Liver (tissue), 3 donors: ENCODE results near the gene MKRN2.
"Not testable (repeated sequence)": the region's sequence is repeated elsewhere in the genome, so short reads cannot be mapped to it uniquely, and the experiment has no call there.

Experiments used
- CTCF ChIP-seq: fragments of 150-350 bp; IDR thresholded peaks from 2 replicates; pipeline ENCODE4 v1.5.1; 2017; ENCODE audit warnings: improper control_type of control experiment, low read depth, low read length; ENCODE audit not compliant: missing input control
- EGR1 ChIP-seq, 2 donors: IDR thresholded peaks; 2 replicates each; pipeline ENCODE4 v1.6.1; 2016 to 2018; ENCODE audit warnings: antibody characterized with exemption in 2 of 2, low read depth in 2 of 2
- GABPA ChIP-seq, 2 donors: IDR thresholded peaks in 1 of 2; conservative IDR thresholded peaks in 1 of 2; 2 replicates each; pipeline ENCODE4 v1.6.1; 2016; ENCODE audit warnings: antibody characterized with exemption in 2 of 2, mild to moderate bottlenecking in 1 of 2, moderate library complexity in 1 of 2
- RAD21 ChIP-seq, 2 donors: IDR thresholded peaks; 2 replicates each; pipeline ENCODE4 v1.6.1; 2016; ENCODE audit warnings: antibody characterized with exemption in 2 of 2, mild to moderate bottlenecking in 2 of 2
- REST ChIP-seq: IDR thresholded peaks from 2 replicates; pipeline ENCODE4 v1.6.1; 2016; ENCODE audit warnings: antibody characterized with exemption, mild to moderate bottlenecking
- RXRA ChIP-seq, 2 donors: IDR thresholded peaks; 2 replicates each; pipeline ENCODE4 v1.6.1; 2017 to 2018; ENCODE audit warnings: antibody characterized with exemption in 2 of 2, mild to moderate bottlenecking in 1 of 2
- TAF1 ChIP-seq: conservative IDR thresholded peaks from 2 replicates; pipeline ENCODE4 v1.6.1; 2016; ENCODE audit warnings: antibody characterized with exemption, mild to moderate bottlenecking
- YY1 ChIP-seq: IDR thresholded peaks from 2 replicates; pipeline ENCODE4 v1.6.1; 2016; ENCODE audit warnings: antibody characterized with exemption, mild to moderate bottlenecking
- ZBTB33 ChIP-seq: IDR thresholded peaks from 2 replicates; pipeline ENCODE4 v1.6.1; 2016; ENCODE audit warnings: antibody characterized with exemption
- TF ChIP-seq, protein P1 (sequence below): IDR thresholded peaks from 2 replicates; pipeline ENCODE4 v1.6.1; 2016; ENCODE audit warnings: antibody characterized with exemption
- TF ChIP-seq, protein P2 (sequence below): IDR thresholded peaks from 2 replicates; pipeline ENCODE4 v1.6.1; 2016; ENCODE audit warnings: antibody characterized with exemption
- donor health status: healthy.
- donor health status: healthy.

DNA sequence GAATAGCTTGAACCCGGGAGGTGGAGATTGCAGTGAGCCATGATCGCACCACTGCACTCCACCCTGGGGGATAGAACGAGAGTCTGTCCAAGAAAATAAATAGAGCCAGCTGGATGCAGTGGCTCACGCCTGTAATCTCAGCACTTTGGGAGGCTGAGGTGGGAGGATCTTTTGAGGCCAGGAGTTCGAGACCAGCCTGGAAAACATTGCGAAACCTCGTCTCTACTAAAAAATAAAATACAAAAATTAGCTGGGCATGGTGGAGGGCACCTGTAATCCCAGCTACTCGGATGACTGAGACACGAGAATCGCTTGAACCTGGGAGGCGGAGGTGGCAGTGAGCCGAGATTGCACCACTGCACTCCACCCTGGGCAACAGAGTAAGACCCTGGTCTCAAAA lies 13.4 kb upstream of the MKRN2 start:
- TF ChIP-seq CTCF; TAF1; RAD21 (IDR thresholded peaks at IDR 0.05); REST; EGR1 (IDR thresholded peaks at IDR 0.05; ENCODE audit: low read depth in 2 of 2); ZBTB33; RXRA (IDR thresholded peaks at IDR 0.05); YY1; GABPA (IDR thresholded peaks at IDR 0.05 in 1 of 2, conservative IDR thresholded peaks at IDR 0.05 in 1 of 2): not testable (repeated sequence)
- TF ChIP-seq, protein P1, sequence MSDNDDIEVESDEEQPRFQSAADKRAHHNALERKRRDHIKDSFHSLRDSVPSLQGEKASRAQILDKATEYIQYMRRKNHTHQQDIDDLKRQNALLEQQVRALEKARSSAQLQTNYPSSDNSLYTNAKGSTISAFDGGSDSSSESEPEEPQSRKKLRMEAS = not testable (repeated sequence)
- TF ChIP-seq, protein P2, sequence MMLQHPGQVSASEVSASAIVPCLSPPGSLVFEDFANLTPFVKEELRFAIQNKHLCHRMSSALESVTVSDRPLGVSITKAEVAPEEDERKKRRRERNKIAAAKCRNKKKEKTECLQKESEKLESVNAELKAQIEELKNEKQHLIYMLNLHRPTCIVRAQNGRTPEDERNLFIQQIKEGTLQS = not testable (repeated sequence)
